ENCODE results near the gene NID1. TPM values are rescaled to one million over a fixed set of nuclear protein-coding genes. Genes with fewer than 3 reads are reported as not detected.

NID1 gene, protein sequence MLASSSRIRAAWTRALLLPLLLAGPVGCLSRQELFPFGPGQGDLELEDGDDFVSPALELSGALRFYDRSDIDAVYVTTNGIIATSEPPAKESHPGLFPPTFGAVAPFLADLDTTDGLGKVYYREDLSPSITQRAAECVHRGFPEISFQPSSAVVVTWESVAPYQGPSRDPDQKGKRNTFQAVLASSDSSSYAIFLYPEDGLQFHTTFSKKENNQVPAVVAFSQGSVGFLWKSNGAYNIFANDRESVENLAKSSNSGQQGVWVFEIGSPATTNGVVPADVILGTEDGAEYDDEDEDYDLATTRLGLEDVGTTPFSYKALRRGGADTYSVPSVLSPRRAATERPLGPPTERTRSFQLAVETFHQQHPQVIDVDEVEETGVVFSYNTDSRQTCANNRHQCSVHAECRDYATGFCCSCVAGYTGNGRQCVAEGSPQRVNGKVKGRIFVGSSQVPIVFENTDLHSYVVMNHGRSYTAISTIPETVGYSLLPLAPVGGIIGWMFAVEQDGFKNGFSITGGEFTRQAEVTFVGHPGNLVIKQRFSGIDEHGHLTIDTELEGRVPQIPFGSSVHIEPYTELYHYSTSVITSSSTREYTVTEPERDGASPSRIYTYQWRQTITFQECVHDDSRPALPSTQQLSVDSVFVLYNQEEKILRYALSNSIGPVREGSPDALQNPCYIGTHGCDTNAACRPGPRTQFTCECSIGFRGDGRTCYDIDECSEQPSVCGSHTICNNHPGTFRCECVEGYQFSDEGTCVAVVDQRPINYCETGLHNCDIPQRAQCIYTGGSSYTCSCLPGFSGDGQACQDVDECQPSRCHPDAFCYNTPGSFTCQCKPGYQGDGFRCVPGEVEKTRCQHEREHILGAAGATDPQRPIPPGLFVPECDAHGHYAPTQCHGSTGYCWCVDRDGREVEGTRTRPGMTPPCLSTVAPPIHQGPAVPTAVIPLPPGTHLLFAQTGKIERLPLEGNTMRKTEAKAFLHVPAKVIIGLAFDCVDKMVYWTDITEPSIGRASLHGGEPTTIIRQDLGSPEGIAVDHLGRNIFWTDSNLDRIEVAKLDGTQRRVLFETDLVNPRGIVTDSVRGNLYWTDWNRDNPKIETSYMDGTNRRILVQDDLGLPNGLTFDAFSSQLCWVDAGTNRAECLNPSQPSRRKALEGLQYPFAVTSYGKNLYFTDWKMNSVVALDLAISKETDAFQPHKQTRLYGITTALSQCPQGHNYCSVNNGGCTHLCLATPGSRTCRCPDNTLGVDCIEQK
- 30.5 and 54.3 TPM in 2 replicates for total RNA-seq
- 32.1 and 52.1 TPM in 2 replicates for polyA plus RNA-seq

DNA sequence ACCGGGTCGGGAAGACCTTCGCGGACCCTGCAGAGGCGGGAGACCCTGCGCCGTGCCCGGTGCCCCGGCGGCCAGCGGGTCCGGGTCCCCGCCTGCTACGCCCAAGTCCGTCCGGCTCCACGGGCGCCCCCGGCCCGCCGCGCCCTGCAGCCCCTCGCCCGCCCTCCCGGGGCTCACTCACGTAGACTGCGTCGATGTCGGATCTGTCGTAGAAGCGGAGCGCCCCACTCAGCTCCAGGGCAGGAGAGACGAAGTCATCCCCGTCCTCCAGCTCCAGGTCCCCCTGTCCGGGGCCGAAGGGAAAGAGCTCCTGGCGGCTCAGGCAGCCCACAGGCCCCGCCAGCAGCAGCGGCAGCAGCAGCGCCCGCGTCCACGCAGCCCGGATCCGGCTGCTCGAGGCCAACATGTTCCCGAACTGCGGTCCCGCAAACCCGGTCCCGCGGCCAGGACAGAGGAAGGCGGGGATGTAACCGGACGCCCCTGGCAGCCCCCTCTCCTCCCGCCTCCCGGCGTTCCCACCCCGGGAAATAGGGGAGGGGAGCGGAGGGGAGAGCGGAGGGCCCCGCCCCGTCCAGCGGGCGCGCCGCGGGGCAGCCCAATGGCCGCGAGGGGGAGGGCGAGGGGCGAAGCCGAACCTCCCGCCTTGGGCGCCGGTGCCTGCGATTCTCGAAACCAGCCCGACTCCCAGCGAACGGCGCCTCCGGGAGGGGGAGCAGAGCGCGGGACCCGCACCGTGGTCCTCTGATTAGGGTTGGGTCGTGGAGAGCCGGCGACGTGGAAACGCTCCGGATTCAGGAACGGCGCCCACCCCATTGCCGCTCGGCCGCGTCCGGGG is at the start of gene NID1:
NID1 (minus strand) TSS at position 417 of the 835 bp plus-strand sequence; CDS start at position 406, 11 bp downstream.
- TF ChIP-seq, protein P1, sequence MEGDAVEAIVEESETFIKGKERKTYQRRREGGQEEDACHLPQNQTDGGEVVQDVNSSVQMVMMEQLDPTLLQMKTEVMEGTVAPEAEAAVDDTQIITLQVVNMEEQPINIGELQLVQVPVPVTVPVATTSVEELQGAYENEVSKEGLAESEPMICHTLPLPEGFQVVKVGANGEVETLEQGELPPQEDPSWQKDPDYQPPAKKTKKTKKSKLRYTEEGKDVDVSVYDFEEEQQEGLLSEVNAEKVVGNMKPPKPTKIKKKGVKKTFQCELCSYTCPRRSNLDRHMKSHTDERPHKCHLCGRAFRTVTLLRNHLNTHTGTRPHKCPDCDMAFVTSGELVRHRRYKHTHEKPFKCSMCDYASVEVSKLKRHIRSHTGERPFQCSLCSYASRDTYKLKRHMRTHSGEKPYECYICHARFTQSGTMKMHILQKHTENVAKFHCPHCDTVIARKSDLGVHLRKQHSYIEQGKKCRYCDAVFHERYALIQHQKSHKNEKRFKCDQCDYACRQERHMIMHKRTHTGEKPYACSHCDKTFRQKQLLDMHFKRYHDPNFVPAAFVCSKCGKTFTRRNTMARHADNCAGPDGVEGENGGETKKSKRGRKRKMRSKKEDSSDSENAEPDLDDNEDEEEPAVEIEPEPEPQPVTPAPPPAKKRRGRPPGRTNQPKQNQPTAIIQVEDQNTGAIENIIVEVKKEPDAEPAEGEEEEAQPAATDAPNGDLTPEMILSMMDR (IDR thresholded peaks at IDR 0.05; ENCODE audit: low read depth, low read length) = peak; percentile 33
- Histone ChIP-seq H3K9me3 (ENCODE audit: low read depth) (no peaks in the 10 kb centered on the region), H3K36me3 (no peaks in the 10 kb centered on the region), H3K4me3 (peak within 1 kb of the TSS; percentile 68), H3K27me3 (no peaks in the 10 kb centered on the region), H3K27ac (peak within 1 kb of the TSS; percentile 89), H3K4me1 (ENCODE audit: low read depth) (peaks cover 27% of the 10 kb centered on the region)
- peak; percentile 89 to 92 for DNase-seq (ENCODE audit: low read depth in 1 of 2, low spot score in 1 of 2)

DNA sequence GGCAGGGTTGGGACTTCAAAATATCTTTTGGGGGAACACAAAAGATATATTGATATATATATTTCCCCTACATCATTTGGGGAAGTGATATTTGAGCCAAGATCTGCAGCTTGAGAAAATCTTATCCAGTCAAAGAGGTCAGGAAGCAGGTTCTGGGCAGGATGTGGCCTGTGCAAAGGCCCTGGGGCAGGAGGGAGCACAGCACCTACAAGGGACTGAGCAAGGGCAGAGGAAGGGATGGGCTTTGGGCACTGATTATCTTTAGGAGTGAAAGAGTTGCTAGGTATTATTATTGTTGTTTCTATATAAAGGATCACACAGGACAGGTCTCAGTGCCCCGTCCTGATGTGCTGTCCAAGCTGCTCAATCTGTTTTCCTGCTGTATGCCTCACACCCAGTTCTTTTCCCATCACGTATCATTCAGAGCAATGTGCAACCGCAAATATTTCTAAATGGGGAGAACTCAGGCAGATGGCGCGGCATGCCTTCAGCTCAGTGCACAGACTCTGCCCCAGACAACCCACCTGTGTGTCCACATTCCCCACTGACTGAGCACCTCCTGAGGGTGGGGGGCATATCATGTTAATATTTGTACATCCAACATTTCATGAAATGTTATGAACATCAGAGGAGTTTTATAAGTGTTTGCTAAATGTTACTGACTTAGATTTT is 49.3 kb upstream of the NID1 start:
- H3K4me1 ChIP-seq (ENCODE audit: low read depth) = no peaks in the 10 kb centered on the region
- no peaks in the 10 kb centered on the region for H3K36me3 ChIP-seq
- DNase-seq (ENCODE audit: low read depth in 1 of 2, low spot score in 1 of 2) = no peak
- no peak overlapping the region for H3K27ac ChIP-seq
- H3K27me3 ChIP-seq = no peaks in the 10 kb centered on the region
- TF ChIP-seq, protein P1 (IDR thresholded peaks at IDR 0.05; ENCODE audit: low read depth, low read length) = no peak
- H3K4me3 ChIP-seq = no peak overlapping the region
- no peaks in the 10 kb centered on the region for H3K9me3 ChIP-seq (ENCODE audit: low read depth)

DNA sequence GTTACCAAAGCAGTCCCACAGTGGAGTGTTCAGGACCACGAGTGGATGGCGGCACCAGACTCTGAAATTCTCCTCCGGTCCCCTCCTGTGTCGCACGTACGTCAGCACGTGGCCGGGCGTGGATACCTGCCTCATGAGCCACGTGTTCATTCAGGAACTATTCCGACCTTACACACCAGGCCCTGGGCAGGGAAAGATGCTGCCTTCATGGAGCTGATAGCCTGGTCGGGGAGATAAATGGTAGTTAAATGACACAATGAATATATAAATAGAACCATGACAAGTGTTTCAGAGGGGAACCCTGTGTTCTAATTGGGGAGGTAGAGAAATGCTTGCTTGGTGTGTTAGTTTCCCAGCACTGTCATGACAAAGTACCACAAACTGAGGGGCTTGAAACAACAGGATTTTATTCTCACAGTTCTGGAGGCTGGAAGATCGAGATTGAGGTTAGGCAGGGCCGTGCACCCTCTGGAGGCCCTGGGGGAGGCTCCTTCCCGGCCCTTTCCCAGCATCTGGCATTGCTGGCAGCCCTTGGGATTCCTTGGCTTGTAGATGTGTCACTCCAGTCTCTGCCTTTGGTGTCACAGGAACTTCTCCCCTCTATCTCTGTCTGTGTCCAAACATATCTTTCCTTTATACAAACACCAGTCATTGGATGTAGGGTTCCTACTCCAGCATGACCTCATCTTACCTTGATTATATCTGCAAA is 48.6 kb upstream of the NID1 start:
- H3K36me3 ChIP-seq = no peaks in the 10 kb centered on the region
- no peak overlapping the region for H3K4me3 ChIP-seq
- H3K9me3 ChIP-seq (ENCODE audit: low read depth) = no peaks in the 10 kb centered on the region
- no peak overlapping the region for H3K27ac ChIP-seq
- no peaks in the 10 kb centered on the region for H3K4me1 ChIP-seq (ENCODE audit: low read depth)
- no peaks in the 10 kb centered on the region for H3K27me3 ChIP-seq
- TF ChIP-seq, protein P1 (IDR thresholded peaks at IDR 0.05; ENCODE audit: low read depth, low read length) = no peak
- DNase-seq (ENCODE audit: low read depth in 1 of 2, low spot score in 1 of 2) = no peak

DNA sequence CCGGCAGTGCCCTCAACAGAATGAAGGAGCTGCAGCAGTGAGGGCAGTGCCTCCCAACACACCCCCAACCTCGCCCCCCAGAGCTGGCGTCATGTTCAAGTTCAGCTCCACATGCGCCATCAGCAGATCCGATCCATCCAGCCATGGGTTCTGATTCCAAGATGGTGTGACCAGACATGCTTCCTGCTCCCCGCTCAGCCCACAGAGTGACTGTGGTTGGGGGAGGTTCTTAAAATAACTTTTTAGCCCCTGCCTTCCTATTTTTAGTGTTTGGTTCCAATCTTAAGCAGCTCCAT is 47.4 kb upstream of the NID1 start:
- TF ChIP-seq, protein P1 (IDR thresholded peaks at IDR 0.05; ENCODE audit: low read depth, low read length) = no peak
- no peak for DNase-seq (ENCODE audit: low read depth in 1 of 2, low spot score in 1 of 2)
- H3K4me1 ChIP-seq (ENCODE audit: low read depth) = no peaks in the 10 kb centered on the region
- H3K27ac ChIP-seq = no peak overlapping the region
- no peaks in the 10 kb centered on the region for H3K36me3 ChIP-seq
- no peaks in the 10 kb centered on the region for H3K9me3 ChIP-seq (ENCODE audit: low read depth)
- H3K4me3 ChIP-seq = no peak overlapping the region
- H3K27me3 ChIP-seq = no peaks in the 10 kb centered on the region

All from cardiac muscle cell (in vitro differentiated cells and primary cell).